Stimulated activated CD4-positive, alpha-beta T cell treated with anti-CD3 and anti-CD28 coated beads, Interleukin-2, amount 100 ng/mL, for 48 hours (primary cell): ENCODE data around the gene PPM1D.

Experiments
- DNase-seq, 2 donors: peaks; one replicate each; pipeline ENCODE4 v3.0.0-alpha.2; 2020

The PPM1D gene

GRCh38 chr17:60676758-60677307 lies 76.8 kb downstream of the PPM1D start:
- DNase-seq: no peak

- DNase-seq: peak; percentile 90 to 91
These were observed 77.5 kb downstream of the PPM1D start, which contains the start of gene BCAS3 for GRCh38 chr17:60677308-60678117. BCAS3 (plus strand) TSS chr17:60677851.

- no peak for DNase-seq
These were observed 78.1 kb downstream of the PPM1D start for GRCh38 chr17:60678118-60678444.

- DNase-seq: no peak
These were observed 79.3 kb downstream of the PPM1D start for GRCh38 chr17:60679287-60679686.

- no peak for DNase-seq
These were observed 80.8 kb downstream of the PPM1D start for GRCh38 chr17:60680754-60681153.

- DNase-seq: no peak
These were observed 85.4 kb downstream of the PPM1D start for GRCh38 chr17:60685437-60685836.

- DNase-seq: no peak
These were observed 96.0 kb downstream of the PPM1D start for GRCh38 chr17:60695960-60696359.

GRCh38 chr17:60699090-60699489 lies 99.1 kb downstream of the PPM1D start:
- no peak for DNase-seq

- DNase-seq: no peak
These were observed 104.2 kb downstream of the PPM1D start for GRCh38 chr17:60704170-60704569.

- no peak for DNase-seq
These were observed 112.7 kb downstream of the PPM1D start for GRCh38 chr17:60712675-60713074.

- DNase-seq: no peak
These were observed 113.6 kb downstream of the PPM1D start for GRCh38 chr17:60713608-60714007.
